Measurements from ENCODE around the gene ZNF525.
"Not testable (repeated sequence)": the region's sequence is repeated elsewhere in the genome, so short reads cannot be mapped to it uniquely, and the experiment has no call there.

ZNF525 gene

GRCh38 chr19:53365134-53365898, at the start of gene ZNF525:
Gene ZNF525 (plus strand): TSS chr19:53365705. CDS start chr19:53372282, 6,577 bp downstream.
- peak; percentile 63 for DNase-seq

- DNase-seq: no peak
Observed at GRCh38 chr19:53328967-53329366, 36.5 kb upstream of the ZNF525 start.

DNA sequence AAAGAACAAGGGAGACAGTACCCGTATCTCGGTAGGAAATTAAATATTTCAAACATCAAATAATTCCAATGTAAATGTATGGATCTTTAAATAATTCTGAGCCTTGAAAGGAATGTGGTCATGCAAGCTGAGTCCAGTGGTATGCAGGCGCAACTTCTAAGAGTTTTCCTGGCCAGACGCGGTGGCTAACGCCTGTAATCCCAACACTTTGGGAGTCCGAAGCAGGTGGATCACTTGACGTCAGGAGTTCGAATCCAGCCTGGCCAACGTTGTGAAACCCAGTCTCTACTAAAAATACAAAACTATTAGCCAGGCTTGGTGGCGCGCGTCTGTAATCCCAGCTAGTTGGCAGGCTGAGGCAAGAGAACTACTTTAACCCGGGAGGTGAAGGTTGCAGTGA, 33.0 kb upstream of the ZNF525 start:
- no peak for DNase-seq

DNA sequence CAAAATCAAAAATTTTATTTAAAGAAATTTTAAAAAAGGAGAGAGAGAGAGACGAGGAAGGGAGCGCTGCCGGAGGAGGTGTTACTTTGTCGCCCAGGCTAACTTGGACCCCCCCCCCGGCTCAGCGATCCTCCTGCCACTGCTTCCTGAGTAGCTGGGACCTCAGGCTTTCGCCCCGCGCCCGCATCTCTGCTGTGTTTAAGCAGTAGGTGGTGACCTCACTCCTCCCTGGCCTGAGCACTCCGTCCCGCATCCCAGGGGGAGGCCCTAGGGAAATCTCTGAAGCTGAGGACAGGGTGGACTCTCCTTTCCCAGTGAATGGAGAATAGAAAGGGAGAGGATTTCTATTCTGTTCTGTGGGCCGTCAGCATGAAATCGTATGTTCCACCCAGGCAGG, 32.4 kb upstream of the ZNF525 start:
- DNase-seq: no peak

DNA sequence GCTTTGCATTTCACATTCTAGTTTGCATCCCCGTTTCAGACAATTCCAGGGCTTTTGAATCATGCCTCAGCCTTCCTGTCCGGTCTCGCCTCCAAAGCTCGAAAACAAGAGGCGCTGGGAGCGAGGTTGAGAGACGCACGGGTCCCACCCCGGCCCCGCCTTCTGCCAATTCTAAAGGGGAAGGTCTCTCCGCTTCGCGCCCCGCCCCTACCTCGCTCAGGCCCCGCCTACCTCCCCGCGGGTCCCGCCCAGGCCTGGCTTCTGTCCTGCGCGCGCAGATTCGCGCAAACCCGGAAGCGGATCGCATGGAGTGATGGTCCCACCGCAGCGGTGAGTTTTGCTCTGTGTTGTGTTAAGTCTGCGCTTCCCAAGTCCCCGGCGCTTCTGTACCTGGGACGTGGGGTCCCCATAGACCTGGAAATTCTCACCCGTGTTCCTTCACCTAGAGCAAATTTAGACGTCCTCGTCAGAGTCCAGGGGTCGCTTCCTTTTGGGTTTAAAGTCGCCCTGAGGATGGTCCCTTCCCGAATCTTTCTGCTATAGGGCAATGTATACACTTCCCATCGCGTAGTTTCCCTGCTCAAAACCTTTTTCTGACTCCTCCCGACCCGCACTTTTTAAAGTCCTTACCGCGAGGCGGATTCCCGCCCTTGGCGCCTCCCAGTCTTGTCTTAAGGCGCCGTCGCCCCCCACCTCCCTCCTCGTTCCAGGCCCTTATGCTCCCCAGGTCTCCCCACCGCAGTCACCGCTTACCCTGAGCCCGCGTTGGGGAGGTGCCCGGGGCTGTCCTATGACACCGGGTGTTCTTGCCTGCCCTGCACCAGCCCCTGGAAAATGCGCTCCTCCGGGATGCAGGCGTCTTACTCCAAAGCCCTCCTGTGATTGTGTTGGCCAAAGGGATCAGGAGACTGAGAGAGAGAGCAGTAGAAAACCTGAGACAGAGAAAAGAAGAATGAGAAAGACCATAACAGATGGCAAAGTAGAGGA, 31.7 kb upstream of the ZNF525 start, which contains the start of gene ZNF845:
TSS of gene ZNF845 (plus strand) at position 287 of the 987 bp plus-strand sequence. CDS start 7,559 bp downstream, outside the sequence.
- peak; percentile 79 for DNase-seq

GRCh38 chr19:53344403-53344802, 21.1 kb upstream of the ZNF525 start:
- DNase-seq: not testable (repeated sequence)

GRCh38 chr19:53355739-53356138, 9.8 kb upstream of the ZNF525 start:
- DNase-seq: no peak

- DNase-seq: no peak
Observed at GRCh38 chr19:53357821-53358581, 7.5 kb upstream of the ZNF525 start.

- DNase-seq: not testable (repeated sequence)
Observed at GRCh38 chr19:53360056-53360455, 5.4 kb upstream of the ZNF525 start.

- DNase-seq: peak; percentile 4
Observed at GRCh38 chr19:53365899-53366493, 491 bp downstream of the ZNF525 start.

GRCh38 chr19:53372196-53372595, 6.7 kb downstream of the ZNF525 start:
- no peak for DNase-seq

- DNase-seq: no peak
Observed at GRCh38 chr19:53374288-53374687, 8.8 kb downstream of the ZNF525 start.

DNA sequence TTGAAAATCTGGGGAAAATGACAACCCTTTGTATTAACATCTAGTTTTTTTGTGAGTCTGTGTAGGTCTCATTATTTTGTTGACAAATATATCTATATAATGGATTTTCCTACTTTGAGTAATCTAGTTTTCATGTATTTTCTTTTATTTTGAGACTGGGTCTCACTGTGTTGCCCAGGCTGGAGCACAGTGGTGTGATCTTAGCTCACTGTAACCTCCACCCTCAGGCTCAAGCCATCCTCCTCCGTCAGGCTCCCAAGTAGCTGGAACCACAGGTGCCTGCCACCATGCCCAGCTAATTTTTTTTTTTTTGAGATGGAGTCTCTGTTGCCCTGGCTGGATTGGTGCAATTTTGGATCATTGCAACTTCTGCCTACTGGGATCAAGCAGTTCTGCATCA, 9.2 kb downstream of the ZNF525 start:
- no peak for DNase-seq

DNA sequence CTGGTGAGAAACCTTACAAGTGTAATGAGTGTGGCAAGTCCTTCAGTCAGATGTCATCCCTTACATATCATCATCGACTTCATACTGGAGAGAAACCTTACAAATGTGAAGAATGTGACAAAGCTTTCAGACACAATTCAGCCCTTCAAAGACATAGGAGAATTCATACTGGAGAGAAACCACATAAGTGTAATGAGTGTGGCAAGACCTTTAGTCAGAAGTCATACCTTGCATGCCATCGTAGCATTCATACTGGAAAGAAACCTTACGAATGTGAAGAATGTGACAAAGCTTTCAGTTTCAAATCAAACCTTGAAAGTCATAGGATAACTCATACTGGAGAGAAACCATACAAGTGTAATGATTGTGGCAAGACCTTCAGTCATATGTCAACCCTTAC, 15.9 kb downstream of the ZNF525 start:
- DNase-seq: no peak

DNA sequence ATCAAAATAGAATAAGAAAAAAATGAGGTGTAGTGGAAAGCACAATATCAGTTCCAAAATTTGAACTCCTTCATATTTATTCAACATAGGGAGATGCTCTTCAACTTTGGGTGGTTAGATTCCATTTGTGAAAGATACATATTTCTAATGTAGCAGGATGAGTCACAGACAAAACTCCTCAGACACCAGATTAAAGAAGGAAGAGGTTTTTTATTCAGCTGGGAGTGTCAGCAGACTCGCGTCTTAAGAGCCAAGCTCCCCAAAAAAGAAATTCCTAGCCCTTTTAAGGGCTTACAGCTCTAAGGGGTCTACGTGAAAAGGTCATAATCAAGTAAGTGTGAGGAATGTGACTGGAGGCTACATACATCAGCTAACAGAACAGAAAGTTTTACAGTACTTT, 22.7 kb downstream of the ZNF525 start:
- DNase-seq: no peak

GRCh38 chr19:53388904-53389303, 23.4 kb downstream of the ZNF525 start:
- DNase-seq: no peak

DNA sequence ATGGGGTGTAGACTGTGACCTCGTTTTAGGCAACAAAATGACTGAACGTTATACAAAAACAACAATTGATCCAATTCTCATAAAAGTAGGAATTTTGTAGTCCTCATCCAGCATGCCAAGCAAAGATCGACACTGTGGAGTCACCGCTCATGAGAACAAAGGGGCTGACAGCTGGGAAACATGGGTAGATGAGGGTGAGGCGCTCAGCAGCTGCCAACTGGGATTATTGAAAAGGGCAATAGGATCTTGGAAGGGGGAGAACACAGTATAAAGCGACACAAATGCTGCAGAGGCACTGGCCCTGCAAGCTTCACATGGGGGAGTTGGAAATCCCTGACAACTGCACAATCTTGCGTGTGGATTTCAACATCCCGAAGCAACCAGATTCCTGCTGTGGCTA, 24.1 kb downstream of the ZNF525 start:
- no peak for DNase-seq

GRCh38 chr19:53389978-53390377, 24.5 kb downstream of the ZNF525 start:
- no peak for DNase-seq

GRCh38 chr19:53394522-53394973, 29.0 kb downstream of the ZNF525 start:
- DNase-seq: no peak

DNA sequence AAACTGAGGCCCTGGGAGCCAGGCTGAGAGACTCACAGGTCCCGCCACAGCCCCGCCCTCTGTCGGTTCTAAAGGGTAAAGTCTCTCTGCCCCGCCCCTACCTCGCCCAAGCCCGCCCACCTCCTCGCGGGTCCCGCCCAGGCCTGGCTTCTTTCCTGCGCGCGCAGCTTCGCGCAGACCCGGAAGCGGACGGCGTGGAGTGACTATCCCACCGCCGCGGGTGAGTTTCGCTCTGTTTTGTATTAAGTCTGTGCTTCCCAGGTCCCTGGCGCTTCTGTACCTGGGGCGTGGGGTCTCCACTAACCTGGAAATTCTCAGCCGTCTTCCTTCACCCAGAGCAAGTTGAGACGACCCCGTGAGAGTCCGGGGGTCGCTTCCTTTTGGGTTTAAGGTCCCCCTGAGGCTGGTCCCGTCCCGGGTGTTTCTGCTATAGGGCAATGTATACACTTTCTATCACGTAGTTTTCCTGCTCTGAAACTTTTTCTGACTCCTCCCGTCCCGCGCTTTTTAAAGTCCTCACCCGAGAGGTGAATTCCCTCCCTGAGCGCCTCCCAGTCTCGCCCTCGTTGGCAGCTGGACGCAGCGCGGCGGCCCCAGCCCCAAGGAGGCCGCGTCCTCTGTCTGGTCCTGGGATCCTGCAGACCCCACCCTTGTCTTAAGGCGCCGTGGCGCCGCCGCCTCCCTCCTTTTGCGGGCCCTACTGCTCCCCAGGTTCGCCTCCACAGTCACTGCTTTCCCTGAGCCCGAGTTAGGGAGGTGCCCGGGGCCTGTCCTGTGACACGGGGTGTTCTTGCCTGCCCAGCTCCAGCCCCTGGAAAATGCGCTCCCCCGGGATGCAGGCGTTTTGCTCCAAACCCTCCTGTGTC, 29.7 kb downstream of the ZNF525 start, which contains the start of gene ZNF765:
TSS of gene ZNF765 (plus strand) at position 176 of the 866 bp plus-strand sequence. CDS start 2,867 bp downstream, outside the sequence.
- peak; percentile 91 for DNase-seq
